IPS-18a (cell line): ENCODE results near the gene CYP2C8.
"Not testable (repeated sequence)": the region's sequence is repeated elsewhere in the genome, so short reads cannot be mapped to it uniquely, and the experiment has no call there.

Experiments
- H3K27ac ChIP-seq: one replicate; pipeline ENCODE4 v1.5.1; 2013; ENCODE audit warnings: low read length
- H3K27me3 ChIP-seq: one replicate; pipeline ENCODE4 v1.6.1; 2013; ENCODE audit warnings: mild to moderate bottlenecking, low read length; ENCODE audit not compliant: control insufficient read depth, insufficient read depth
- H3K36me3 ChIP-seq: one replicate; pipeline ENCODE4 v1.6.1; 2013; ENCODE audit warnings: low read depth, low read length; ENCODE audit not compliant: control insufficient read depth
- H3K4me1 ChIP-seq: one replicate; pipeline ENCODE4 v1.6.1; 2013; ENCODE audit warnings: low read depth, low read length; ENCODE audit not compliant: control insufficient read depth
- H3K4me3 ChIP-seq: one replicate; pipeline ENCODE4 v1.5.1; 2013; ENCODE audit warnings: low read length
- H3K9ac ChIP-seq: one replicate; pipeline ENCODE4 v1.6.1; 2013; ENCODE audit warnings: mild to moderate bottlenecking, low read length, moderate library complexity
- H3K9me3 ChIP-seq: one replicate; pipeline ENCODE4 v1.6.1; 2013; ENCODE audit warnings: low read depth, low read length; ENCODE audit not compliant: control insufficient read depth

CYP2C8 gene

GRCh38 chr10:95069286-95069685, at the start of gene CYP2C8:
CYP2C8 (minus strand) TSS chr10:95069497; CDS start chr10:95069402, 95 bp downstream.
- Histone ChIP-seq H3K4me1 (no peaks in the 10 kb centered on the region), H3K27me3 (no peaks in the 10 kb centered on the region), H3K36me3 (no peaks in the 10 kb centered on the region), H3K9ac (no peak within 1 kb of the TSS), H3K4me3 (no peak within 1 kb of the TSS), H3K27ac (no peak within 1 kb of the TSS), H3K9me3 (peaks cover 4% of the 10 kb centered on the region)

GRCh38 chr10:95116869-95117269, 47.6 kb upstream of the CYP2C8 start:
- Histone ChIP-seq H3K9me3 (peaks cover 8% of the 10 kb centered on the region), H3K9ac (no peak overlapping the region), H3K4me1 (no peaks in the 10 kb centered on the region), H3K4me3 (no peak overlapping the region), H3K36me3 (no peaks in the 10 kb centered on the region), H3K27me3 (no peaks in the 10 kb centered on the region), H3K27ac (no peak overlapping the region)

- not testable (repeated sequence) for H3K9me3 ChIP-seq, H3K27ac ChIP-seq, H3K27me3 ChIP-seq, H3K9ac ChIP-seq, H3K4me3 ChIP-seq, H3K4me1 ChIP-seq, H3K36me3 ChIP-seq
Measured at GRCh38 chr10:95110823-95111222, 41.5 kb upstream of the CYP2C8 start.

GRCh38 chr10:95097805-95098204, 28.5 kb upstream of the CYP2C8 start:
- H3K4me1 ChIP-seq, result no peaks in the 10 kb centered on the region
- no peak overlapping the region for H3K9ac ChIP-seq
- no peaks in the 10 kb centered on the region for H3K9me3 ChIP-seq
- no peaks in the 10 kb centered on the region for H3K36me3 ChIP-seq
- H3K27ac ChIP-seq, result no peak overlapping the region
- no peak overlapping the region for H3K4me3 ChIP-seq
- no peaks in the 10 kb centered on the region for H3K27me3 ChIP-seq

GRCh38 chr10:95096143-95096542, 26.8 kb upstream of the CYP2C8 start:
- no peaks in the 10 kb centered on the region for H3K27me3 ChIP-seq
- H3K36me3 ChIP-seq, result no peaks in the 10 kb centered on the region

GRCh38 chr10:95079626-95080025, 10.3 kb upstream of the CYP2C8 start:
- H3K27ac ChIP-seq, H3K27me3 ChIP-seq, H3K9me3 ChIP-seq, H3K9ac ChIP-seq, H3K4me1 ChIP-seq, H3K36me3 ChIP-seq, H3K4me3 ChIP-seq: not testable (repeated sequence)

More at GRCh38 chr10:95096143-95096542, 26.8 kb upstream of the CYP2C8 start:
- no peaks in the 10 kb centered on the region for H3K4me1 ChIP-seq
- H3K27ac ChIP-seq, result no peak overlapping the region
- H3K9ac ChIP-seq, result no peak overlapping the region
- no peaks in the 10 kb centered on the region for H3K9me3 ChIP-seq
- no peak overlapping the region for H3K4me3 ChIP-seq

GRCh38 chr10:95077556-95077955, 8.3 kb upstream of the CYP2C8 start:
- Histone ChIP-seq H3K4me1 (no peaks in the 10 kb centered on the region), H3K9me3 (peaks cover 5% of the 10 kb centered on the region), H3K27ac (no peak overlapping the region), H3K4me3 (no peak overlapping the region), H3K27me3 (no peaks in the 10 kb centered on the region), H3K36me3 (no peaks in the 10 kb centered on the region), H3K9ac (no peak overlapping the region)

GRCh38 chr10:95071107-95071660, 1.9 kb upstream of the CYP2C8 start:
- H3K27ac ChIP-seq, result no peak overlapping the region
- H3K36me3 ChIP-seq, result no peaks in the 10 kb centered on the region
- H3K4me3 ChIP-seq, result no peak overlapping the region
- H3K4me1 ChIP-seq, result no peaks in the 10 kb centered on the region
- H3K9me3 ChIP-seq, result no peaks in the 10 kb centered on the region
- no peaks in the 10 kb centered on the region for H3K27me3 ChIP-seq
- no peak overlapping the region for H3K9ac ChIP-seq

GRCh38 chr10:95064125-95064524, 5.2 kb downstream of the CYP2C8 start:
- not testable (repeated sequence) for H3K9me3 ChIP-seq, H3K4me1 ChIP-seq, H3K27me3 ChIP-seq, H3K4me3 ChIP-seq, H3K9ac ChIP-seq, H3K27ac ChIP-seq, H3K36me3 ChIP-seq

GRCh38 chr10:95056744-95057363, 12.4 kb downstream of the CYP2C8 start:
- H3K4me1 ChIP-seq, result no peaks in the 10 kb centered on the region
- no peak overlapping the region for H3K4me3 ChIP-seq
- H3K9me3 ChIP-seq, result no peaks in the 10 kb centered on the region
- no peaks in the 10 kb centered on the region for H3K36me3 ChIP-seq
- H3K27ac ChIP-seq, result no peak overlapping the region
- no peak overlapping the region for H3K9ac ChIP-seq
- no peaks in the 10 kb centered on the region for H3K27me3 ChIP-seq

- H3K36me3 ChIP-seq, result no peaks in the 10 kb centered on the region
- H3K9me3 ChIP-seq, result no peaks in the 10 kb centered on the region
- H3K27me3 ChIP-seq, result no peaks in the 10 kb centered on the region
Measured at GRCh38 chr10:95049919-95050318, 19.4 kb downstream of the CYP2C8 start.

GRCh38 chr10:95048206-95048605, 21.1 kb downstream of the CYP2C8 start:
- H3K4me1 ChIP-seq, result no peaks in the 10 kb centered on the region
- H3K27me3 ChIP-seq, result no peaks in the 10 kb centered on the region
- H3K36me3 ChIP-seq, result no peaks in the 10 kb centered on the region
- H3K9me3 ChIP-seq, result no peaks in the 10 kb centered on the region
- no peak overlapping the region for H3K27ac ChIP-seq
- H3K4me3 ChIP-seq, result no peak overlapping the region
- no peak overlapping the region for H3K9ac ChIP-seq

More at GRCh38 chr10:95049919-95050318, 19.4 kb downstream of the CYP2C8 start:
- Histone ChIP-seq H3K9ac (no peak overlapping the region), H3K4me1 (no peaks in the 10 kb centered on the region), H3K27ac (no peak overlapping the region), H3K4me3 (no peak overlapping the region)
